ENCODE measurements around the gene SLC35F3.

The SLC35F3 gene

GRCh38 chr1:233982827-233983518, 78.5 kb downstream of the SLC35F3 start:
- Histone ChIP-seq H3K4me1 (no peaks in the 10 kb centered on the region), H3K36me3 (no peaks in the 10 kb centered on the region), H3K27ac (no peak overlapping the region), H3K4me3 (no peak overlapping the region), H3K9me3 (no peaks in the 10 kb centered on the region), H3K27me3 (no peaks in the 10 kb centered on the region)
- intact Hi-C loops (cut with DNase I; ENCODE audit: low total_unique reads): no loop called here
- DNase-seq: no peak
- TF ChIP-seq CTCF (IDR thresholded peaks at IDR 0.05): no peak

- Histone ChIP-seq H3K36me3 (no peaks in the 10 kb centered on the region), H3K4me3 (no peak overlapping the region), H3K9me3 (no peaks in the 10 kb centered on the region), H3K4me1 (no peaks in the 10 kb centered on the region), H3K27me3 (no peaks in the 10 kb centered on the region), H3K27ac (no peak overlapping the region)
- no peak for DNase-seq
- no peak for TF ChIP-seq CTCF (IDR thresholded peaks at IDR 0.05)
- intact Hi-C loops (cut with DNase I; ENCODE audit: low total_unique reads): no loop called here
These were observed 79.3 kb downstream of the SLC35F3 start for GRCh38 chr1:233983811-233984210.

- H3K9me3 ChIP-seq: no peaks in the 10 kb centered on the region
- no peak for TF ChIP-seq CTCF (IDR thresholded peaks at IDR 0.05)
- H3K4me3 ChIP-seq: no peak overlapping the region
- no peaks in the 10 kb centered on the region for H3K4me1 ChIP-seq
- H3K27ac ChIP-seq: no peak overlapping the region
- intact Hi-C loops (cut with DNase I; ENCODE audit: low total_unique reads): no loop called here
- H3K27me3 ChIP-seq: no peaks in the 10 kb centered on the region
- DNase-seq: no peak
- H3K36me3 ChIP-seq: no peaks in the 10 kb centered on the region
These were observed 84.7 kb downstream of the SLC35F3 start for GRCh38 chr1:233988963-233989696.

- Histone ChIP-seq H3K27ac (no peak overlapping the region), H3K27me3 (no peaks in the 10 kb centered on the region), H3K36me3 (no peaks in the 10 kb centered on the region), H3K4me1 (no peaks in the 10 kb centered on the region), H3K4me3 (no peak overlapping the region), H3K9me3 (no peaks in the 10 kb centered on the region)
- intact Hi-C loops (cut with DNase I; ENCODE audit: low total_unique reads): no loop called here
- no peak for TF ChIP-seq CTCF (IDR thresholded peaks at IDR 0.05)
- DNase-seq: no peak
These were observed 86.0 kb downstream of the SLC35F3 start for GRCh38 chr1:233990486-233990885.

- intact Hi-C loops (cut with DNase I; ENCODE audit: low total_unique reads): no loop called here
- Histone ChIP-seq H3K4me3 (no peak overlapping the region), H3K9me3 (no peaks in the 10 kb centered on the region), H3K27ac (no peak overlapping the region), H3K27me3 (no peaks in the 10 kb centered on the region), H3K36me3 (no peaks in the 10 kb centered on the region), H3K4me1 (no peaks in the 10 kb centered on the region)
- no peak for DNase-seq
- TF ChIP-seq CTCF (IDR thresholded peaks at IDR 0.05): no peak
These were observed 89.2 kb downstream of the SLC35F3 start for GRCh38 chr1:233993651-233994050.
